HepG2 (cell line): ENCODE results near the gene LSM14B. TPM values are rescaled to one million over a fixed set of nuclear protein-coding genes. Genes with fewer than 3 reads are reported as not detected.

Experiments used
- BRCA1 ChIP-seq: sonication (generic); formaldehyde crosslinking; IDR thresholded peaks from 2 replicates; pipeline ENCODE4 v1.4.0; 2020; ENCODE audit warnings: missing genetic modification reagents
- CEBPG ChIP-seq: IDR thresholded peaks from 2 replicates; pipeline ENCODE4 v1.6.1; 2016
- FLYWCH1 ChIP-seq: sonication (generic); formaldehyde crosslinking; IDR thresholded peaks from 2 replicates; pipeline ENCODE4 v1.8.1; 2023; ENCODE audit warnings: mild to moderate bottlenecking, missing genetic modification reagents
- HBP1 ChIP-seq: IDR thresholded peaks from 2 replicates; pipeline ENCODE4 v1.6.1; 2016; ENCODE audit warnings: low read depth, control low read depth
- KAT2B ChIP-seq: fragments of 150-350 bp; IDR thresholded peaks from 2 replicates; pipeline ENCODE4 v1.6.1; 2014; ENCODE audit warnings: low read depth, low read length, borderline replicate concordance
- KLF12 ChIP-seq: sonication (generic); formaldehyde crosslinking; IDR thresholded peaks from 2 replicates; pipeline ENCODE4 v1.4.0; 2020; ENCODE audit warnings: missing genetic modification reagents, borderline replicate concordance
- KMT2B ChIP-seq: IDR thresholded peaks from 2 replicates; pipeline ENCODE4 v1.6.1; 2016; ENCODE audit warnings: missing genetic modification reagents, missing compliant biosample characterization
- NR2C2 ChIP-seq: sonication (generic); formaldehyde crosslinking; IDR thresholded peaks from 2 replicates; pipeline ENCODE4 v1.4.0; 2020; ENCODE audit warnings: missing genetic modification reagents, mild to moderate bottlenecking, moderate library complexity, borderline replicate concordance
- TSC22D2 ChIP-seq: sonication (generic); formaldehyde crosslinking; IDR thresholded peaks from 2 replicates; pipeline ENCODE4 v1.5.1; 2020; ENCODE audit warnings: missing genetic modification reagents, mild to moderate bottlenecking, borderline replicate concordance
- UBTF ChIP-seq: sonication (generic); formaldehyde crosslinking; IDR thresholded peaks from 2 replicates; pipeline ENCODE4 v1.4.0; 2020; ENCODE audit warnings: mild to moderate bottlenecking, missing genetic modification reagents
- ZNF17 ChIP-seq: sonication (generic); formaldehyde crosslinking; IDR thresholded peaks from 2 replicates; pipeline ENCODE4 v1.5.0; 2020; ENCODE audit warnings: mild to moderate bottlenecking, missing genetic modification reagents
- ZNF235 ChIP-seq: sonication (generic); formaldehyde crosslinking; IDR thresholded peaks from 2 replicates; pipeline ENCODE4 v1.8.1; 2023; ENCODE audit warnings: mild to moderate bottlenecking, missing genetic modification reagents, borderline replicate concordance
- ZNF337 ChIP-seq: sonication (generic); formaldehyde crosslinking; IDR thresholded peaks from 2 replicates; pipeline ENCODE4 v1.5.1; 2020; ENCODE audit warnings: missing genetic modification reagents, low read depth, mild to moderate bottlenecking, borderline replicate concordance
- ZNF33B ChIP-seq: sonication (generic); formaldehyde crosslinking; IDR thresholded peaks from 2 replicates; pipeline ENCODE4 v1.5.1; 2020; ENCODE audit warnings: mild to moderate bottlenecking, missing genetic modification reagents
- ZNF512 ChIP-seq: sonication (generic); formaldehyde crosslinking; IDR thresholded peaks from 2 replicates; pipeline ENCODE4 v1.4.0; 2020; ENCODE audit warnings: mild to moderate bottlenecking, missing genetic modification reagents
- ZNF530 ChIP-seq: sonication (generic); formaldehyde crosslinking; IDR thresholded peaks from 2 replicates; pipeline ENCODE4 v1.5.0; 2020; ENCODE audit warnings: low read depth, mild to moderate bottlenecking, missing genetic modification reagents
- ZNF839 ChIP-seq: sonication (generic); formaldehyde crosslinking; IDR thresholded peaks from 2 replicates; pipeline ENCODE4 v1.4.0; 2020; ENCODE audit warnings: missing genetic modification reagents, mild to moderate bottlenecking, borderline replicate concordance
- polyA plus RNA-seq, 8 experiments: library from polyadenylated mRNA; depleted of rRNA in 3 of 8; stranded (reverse) in 7 of 8; unstranded in 1 of 8; fragments of >200 nt; fragmentation: Illumina TruSeq in 4 of 8; extraction: Trizol in 4 of 8; gene quantifications; 2 replicates each; pipeline versions ENCODE4 v1.2.1 to v1.2.3, GENCODE V29; 2011 to 2016; ENCODE audit warnings: low read depth in 4 of 8, missing spikeins in 1 of 8, mixed read lengths in 1 of 8; ENCODE audit not compliant: insufficient read depth in 1 of 8
- total RNA-seq, 5 experiments: library from RNA; depleted of rRNA; stranded (reverse); fragments of >200 nt; fragmentation: Illumina TruSeq; extraction: Trizol; gene quantifications; 2 replicates each; pipeline ENCODE4 v1.2.3, GENCODE V29; 2016; ENCODE audit warnings: low read depth in 1 of 5
- TF ChIP-seq, protein P1 (sequence below): IDR thresholded peaks from 2 replicates; pipeline ENCODE4 v1.6.1; 2016; ENCODE audit warnings: mild to moderate bottlenecking
- TF ChIP-seq, protein P2 (sequence below): sonication (generic); formaldehyde crosslinking; IDR thresholded peaks from 2 replicates; pipeline ENCODE4 v1.9.0; 2021; ENCODE audit warnings: missing genetic modification reagents, borderline replicate concordance
- TF ChIP-seq, protein P3 (sequence below): fragments of 450-650 bp; IDR thresholded peaks from 2 replicates; pipeline ENCODE4 v1.6.1; 2017

Gene LSM14B
- total and polyA plus RNA-seq, 2 of the 13 experiments (the other 11 are each of a cell fraction or from before 2014, with no cell fraction given) = 43.3 to 79.2 TPM

GRCh38 chr20:62120990-62121775 lies 1.1 kb upstream of the LSM14B start (continued):
- TF ChIP-seq, protein P1, sequence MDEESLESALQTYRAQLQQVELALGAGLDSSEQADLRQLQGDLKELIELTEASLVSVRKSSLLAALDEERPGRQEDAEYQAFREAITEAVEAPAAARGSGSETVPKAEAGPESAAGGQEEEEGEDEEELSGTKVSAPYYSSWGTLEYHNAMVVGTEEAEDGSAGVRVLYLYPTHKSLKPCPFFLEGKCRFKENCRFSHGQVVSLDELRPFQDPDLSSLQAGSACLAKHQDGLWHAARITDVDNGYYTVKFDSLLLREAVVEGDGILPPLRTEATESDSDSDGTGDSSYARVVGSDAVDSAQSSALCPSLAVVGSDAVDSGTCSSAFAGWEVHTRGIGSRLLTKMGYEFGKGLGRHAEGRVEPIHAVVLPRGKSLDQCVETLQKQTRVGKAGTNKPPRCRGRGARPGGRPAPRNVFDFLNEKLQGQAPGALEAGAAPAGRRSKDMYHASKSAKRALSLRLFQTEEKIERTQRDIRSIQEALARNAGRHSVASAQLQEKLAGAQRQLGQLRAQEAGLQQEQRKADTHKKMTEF (CRISPR knock-in tag) = peak; percentile 68; the same call in 1 of the 2 replicates
- peak; percentile 77 for TF ChIP-seq UBTF
- TF ChIP-seq TSC22D2 = peak; percentile 27; the same call in 1 of the 2 replicates
- 0 out of 2 replicates have a peak, but pooled peaks have one; percentile 49 for TF ChIP-seq FLYWCH1 (CRISPR knock-in tag)
- TF ChIP-seq CEBPG (CRISPR knock-in tag) = no peak
- no peak for TF ChIP-seq KLF12 (CRISPR knock-in tag)
- TF ChIP-seq KAT2B = no peak
- TF ChIP-seq ZNF17 (CRISPR knock-in tag) = peak; percentile 89
- peak; percentile 63 for TF ChIP-seq KMT2B (CRISPR knock-in tag)
- TF ChIP-seq BRCA1 (CRISPR knock-in tag) = no peak
- TF ChIP-seq, protein P2, sequence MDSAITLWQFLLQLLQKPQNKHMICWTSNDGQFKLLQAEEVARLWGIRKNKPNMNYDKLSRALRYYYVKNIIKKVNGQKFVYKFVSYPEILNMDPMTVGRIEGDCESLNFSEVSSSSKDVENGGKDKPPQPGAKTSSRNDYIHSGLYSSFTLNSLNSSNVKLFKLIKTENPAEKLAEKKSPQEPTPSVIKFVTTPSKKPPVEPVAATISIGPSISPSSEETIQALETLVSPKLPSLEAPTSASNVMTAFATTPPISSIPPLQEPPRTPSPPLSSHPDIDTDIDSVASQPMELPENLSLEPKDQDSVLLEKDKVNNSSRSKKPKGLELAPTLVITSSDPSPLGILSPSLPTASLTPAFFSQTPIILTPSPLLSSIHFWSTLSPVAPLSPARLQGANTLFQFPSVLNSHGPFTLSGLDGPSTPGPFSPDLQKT = no peak
- TF ChIP-seq ZNF839 (CRISPR knock-in tag) = no peak
- peak; percentile 85; the same call in 1 of the 2 replicates for TF ChIP-seq ZNF33B (CRISPR knock-in tag)
- TF ChIP-seq ZNF235 = no peak
- no peak for TF ChIP-seq ZNF512 (CRISPR knock-in tag)
- no peak for TF ChIP-seq ZNF530
- no peak for TF ChIP-seq ZNF337 (CRISPR knock-in tag)
- no peak for TF ChIP-seq HBP1 (CRISPR knock-in tag)
- no peak for TF ChIP-seq NR2C2 (CRISPR knock-in tag)
- TF ChIP-seq, protein P3, sequence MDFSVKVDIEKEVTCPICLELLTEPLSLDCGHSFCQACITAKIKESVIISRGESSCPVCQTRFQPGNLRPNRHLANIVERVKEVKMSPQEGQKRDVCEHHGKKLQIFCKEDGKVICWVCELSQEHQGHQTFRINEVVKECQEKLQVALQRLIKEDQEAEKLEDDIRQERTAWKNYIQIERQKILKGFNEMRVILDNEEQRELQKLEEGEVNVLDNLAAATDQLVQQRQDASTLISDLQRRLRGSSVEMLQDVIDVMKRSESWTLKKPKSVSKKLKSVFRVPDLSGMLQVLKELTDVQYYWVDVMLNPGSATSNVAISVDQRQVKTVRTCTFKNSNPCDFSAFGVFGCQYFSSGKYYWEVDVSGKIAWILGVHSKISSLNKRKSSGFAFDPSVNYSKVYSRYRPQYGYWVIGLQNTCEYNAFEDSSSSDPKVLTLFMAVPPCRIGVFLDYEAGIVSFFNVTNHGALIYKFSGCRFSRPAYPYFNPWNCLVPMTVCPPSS = no peak
